Nephron (organoid): ENCODE measurements around the gene LAT.

Source experiments
- H3K27ac Mint-ChIP-seq, 3 experiments: 2 replicates each; pipeline ENCODE4 v1.8.0; 2020; ENCODE audit warnings: mixed read lengths in 3 of 3, mild to moderate bottlenecking in 2 of 3, moderate library complexity in 1 of 3
- H3K27me3 Mint-ChIP-seq: 2 replicates; pipeline ENCODE4 v1.8.0; 2021; ENCODE audit warnings: low read depth, mild to moderate bottlenecking, moderate library complexity, mixed read lengths
- H3K36me3 Mint-ChIP-seq: 2 replicates; pipeline ENCODE4 v1.8.0; 2020; ENCODE audit warnings: low read depth, mixed read lengths
- H3K4me1 Mint-ChIP-seq: 2 replicates; pipeline ENCODE4 v1.8.0; 2020; ENCODE audit warnings: mixed read lengths
- H3K4me3 Mint-ChIP-seq, 3 experiments: 2 replicates each; pipeline ENCODE4 v1.8.0; 2020; ENCODE audit warnings: mild to moderate bottlenecking in 3 of 3, mixed read lengths in 3 of 3, moderate library complexity in 2 of 3
- H3K9me3 Mint-ChIP-seq: 2 replicates; pipeline ENCODE4 v1.8.0; 2020; ENCODE audit warnings: mixed read lengths
- CTCF ChIP-seq, 3 experiments: fragments of 200-600 bp; sonication (generic); IDR thresholded peaks; one replicate each; pipeline ENCODE4 v1.5.0; 2021; ENCODE audit warnings: antibody characterized with exemption in 3 of 3; ENCODE audit not compliant: unreplicated experiment in 3 of 3

LAT gene

GRCh38 chr16:28984619-28985135 lies at the start of gene LAT:
TSS of gene LAT (plus strand) at chr16:28985052. CDS start at chr16:28985418, 366 bp downstream.
- no peaks in the 10 kb centered on the region for H3K4me1 Mint-ChIP-seq
- TF ChIP-seq CTCF (IDR thresholded peaks at IDR 0.05; ENCODE audit: unreplicated experiment in 3 of 3) = no peak
- no peak within 1 kb of the TSS for H3K27ac Mint-ChIP-seq
- H3K9me3 Mint-ChIP-seq = peaks cover 5% of the 10 kb centered on the region
- H3K27me3 Mint-ChIP-seq = no peaks in the 10 kb centered on the region
- no peak within 1 kb of the TSS for H3K4me3 Mint-ChIP-seq
- H3K36me3 Mint-ChIP-seq = peaks cover 55% of the 10 kb centered on the region

- TF ChIP-seq CTCF (IDR thresholded peaks at IDR 0.05; ENCODE audit: unreplicated experiment in 3 of 3) = no peak
- H3K36me3 Mint-ChIP-seq = no peaks in the 10 kb centered on the region
- H3K27ac Mint-ChIP-seq = no peak overlapping the region
- H3K9me3 Mint-ChIP-seq = no peaks in the 10 kb centered on the region
- peaks cover 4% of the 10 kb centered on the region for H3K4me1 Mint-ChIP-seq
- peaks cover 8% of the 10 kb centered on the region for H3K27me3 Mint-ChIP-seq
- no peak overlapping the region for H3K4me3 Mint-ChIP-seq
Measured at GRCh38 chr16:28935346-28935745, 49.5 kb upstream of the LAT start.

- H3K4me1 Mint-ChIP-seq = no peaks in the 10 kb centered on the region
- H3K9me3 Mint-ChIP-seq = no peaks in the 10 kb centered on the region
- H3K27me3 Mint-ChIP-seq = peaks cover 8% of the 10 kb centered on the region
- H3K4me3 Mint-ChIP-seq = no peak overlapping the region
- no peak overlapping the region for H3K27ac Mint-ChIP-seq
- H3K36me3 Mint-ChIP-seq = no peaks in the 10 kb centered on the region
- TF ChIP-seq CTCF (IDR thresholded peaks at IDR 0.05; ENCODE audit: unreplicated experiment in 3 of 3) = no peak
Measured at GRCh38 chr16:28935924-28936783, 48.7 kb upstream of the LAT start.

GRCh38 chr16:28936784-28937155 lies 48.1 kb upstream of the LAT start:
- Mint-ChIP-seq H3K27me3 (peaks cover 8% of the 10 kb centered on the region), H3K9me3 (no peaks in the 10 kb centered on the region), H3K4me1 (no peaks in the 10 kb centered on the region), H3K36me3 (no peaks in the 10 kb centered on the region), H3K4me3 (no peak overlapping the region), H3K27ac (no peak overlapping the region)
- no peak for TF ChIP-seq CTCF (IDR thresholded peaks at IDR 0.05; ENCODE audit: unreplicated experiment in 3 of 3)

- H3K9me3 Mint-ChIP-seq = no peaks in the 10 kb centered on the region
- peaks cover 8% of the 10 kb centered on the region for H3K27me3 Mint-ChIP-seq
- no peaks in the 10 kb centered on the region for H3K4me1 Mint-ChIP-seq
- no peaks in the 10 kb centered on the region for H3K36me3 Mint-ChIP-seq
- H3K27ac Mint-ChIP-seq = no peak overlapping the region
- no peak overlapping the region for H3K4me3 Mint-ChIP-seq
- no peak for TF ChIP-seq CTCF (IDR thresholded peaks at IDR 0.05; ENCODE audit: unreplicated experiment in 3 of 3)
Measured at GRCh38 chr16:28937222-28937876, 47.5 kb upstream of the LAT start.
